B cell (primary cell): ENCODE data around the gene ANAPC2.

Experiments
- CTCF ChIP-seq: fragments of 200-600 bp; IDR thresholded peaks from one replicate; pipeline ENCODE4 v1.8.0; 2022; ENCODE audit warnings: antibody characterized with exemption, mild to moderate bottlenecking
- EZH2 ChIP-seq: IDR thresholded peaks from 2 replicates; pipeline ENCODE4 v1.6.1; 2012; ENCODE audit warnings: borderline replicate concordance, low read depth, mild to moderate bottlenecking, moderate library complexity, low read length; ENCODE audit not compliant: insufficient read depth, poor library complexity, severe bottlenecking

GRCh38 chr9:137212520-137212919 lies 24.2 kb upstream of the ANAPC2 start:
- TF ChIP-seq CTCF (no peak), EZH2 (no peak)
